Activated T-cell treated with anti-CD3 and anti-CD28 coated beads, Interleukin-2, amount 50 U/mL, for 4 hours (primary cell): Measurements from ENCODE around the gene TRAPPC11. TPM values are rescaled to one million over a fixed set of nuclear protein-coding genes. Genes with fewer than 3 reads are reported as not detected.
"Not testable (repeated sequence)": the region's sequence is repeated elsewhere in the genome, so short reads cannot be mapped to it uniquely, and the experiment has no call there.

Experiments
- ATAC-seq, 2 donors: fragments of 200-7000 bp; cut with Tn5 transposase; one replicate each; pipeline ENCODE4 v1.10.0; 2021
- DNase-seq: peaks from one replicate; pipeline ENCODE4 v3.0.0-alpha.2; 2020
- H3K27me3 Mint-ChIP-seq: one replicate; pipeline ENCODE4 v1.8.0; 2021; ENCODE audit warnings: low read depth, mixed read lengths
- H3K36me3 Mint-ChIP-seq: one replicate; pipeline ENCODE4 v1.8.0; 2022; ENCODE audit warnings: mixed read lengths; ENCODE audit not compliant: insufficient read depth
- H3K4me1 Mint-ChIP-seq: one replicate; pipeline ENCODE4 v1.8.0; 2021; ENCODE audit warnings: low read depth, mixed read lengths
- H3K4me3 Mint-ChIP-seq: one replicate; pipeline ENCODE4 v1.8.0; 2021; ENCODE audit warnings: mild to moderate bottlenecking, moderate library complexity, mixed read lengths
- H3K9me3 Mint-ChIP-seq: one replicate; pipeline ENCODE4 v1.8.0; 2021; ENCODE audit warnings: mixed read lengths
- total RNA-seq, 3 donors: library from RNA; stranded (reverse); gene quantifications; one replicate each; pipeline ENCODE4 v1.2.1, GENCODE V29; 2021

Gene TRAPPC11
- total RNA-seq, 3 donors from 2014 or later = 21.2 to 24.3 (median 23.4) TPM

DNA sequence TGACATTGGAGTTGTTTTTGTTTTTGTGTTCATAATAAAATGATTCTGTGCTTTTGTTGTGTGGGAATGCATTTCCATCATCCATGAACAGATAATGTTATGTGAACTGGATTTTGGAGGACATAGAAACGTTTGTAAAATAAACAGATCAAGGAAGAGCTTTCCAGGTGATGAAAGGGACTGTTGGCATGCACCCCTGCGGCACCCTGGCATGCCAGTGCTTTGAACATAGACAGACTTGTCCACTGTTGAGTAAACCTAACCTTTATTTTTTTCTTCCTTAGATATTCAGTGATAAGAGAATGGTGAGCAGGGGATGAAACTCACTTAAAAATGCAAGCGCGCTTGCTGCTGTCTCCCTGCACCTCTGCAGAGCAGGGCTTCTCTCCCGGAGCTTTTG, 59.8 kb downstream of the TRAPPC11 start:
- H3K36me3 Mint-ChIP-seq = no peaks in the 10 kb centered on the region

DNA sequence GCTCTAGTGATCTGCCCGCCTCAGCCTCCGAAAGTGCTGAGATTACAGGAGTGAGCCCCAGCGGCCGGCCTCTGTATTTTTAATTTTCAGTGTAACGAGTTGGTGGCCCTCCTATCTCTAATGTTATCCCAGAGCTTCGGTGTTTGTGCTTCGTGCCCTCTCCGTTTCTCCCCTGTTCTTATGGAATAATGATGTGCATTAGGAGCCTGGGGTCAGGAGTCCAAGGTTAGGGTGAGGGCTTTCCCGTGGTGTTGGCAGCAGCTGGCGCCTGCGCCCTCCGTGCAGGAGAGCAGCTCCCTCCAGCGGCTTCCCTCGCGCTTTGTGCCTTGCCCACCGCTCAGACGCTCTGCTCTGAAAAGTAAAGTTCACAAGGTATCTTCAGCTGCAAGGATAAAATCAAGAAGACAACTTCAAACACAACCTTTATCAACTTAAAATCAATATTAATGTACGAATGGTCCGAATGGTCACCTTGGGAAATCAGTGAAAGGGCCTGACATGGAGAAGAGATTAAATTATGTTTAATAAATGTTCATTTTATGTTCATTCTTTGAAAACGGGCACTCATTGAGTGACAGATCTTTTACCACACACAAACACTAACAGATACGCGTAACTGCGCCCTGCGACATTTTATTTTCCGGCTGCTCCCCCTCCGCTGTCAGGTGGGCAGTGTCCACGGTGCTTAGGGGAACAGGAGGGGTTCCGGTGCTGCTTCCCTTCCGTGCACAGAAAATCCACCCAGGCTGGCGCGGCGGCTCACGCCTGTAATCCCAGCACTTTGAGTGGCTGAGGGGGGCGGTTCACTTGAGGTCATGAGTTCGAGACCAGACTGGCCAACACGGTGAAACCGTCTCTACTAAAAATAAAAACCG, 62.4 kb downstream of the TRAPPC11 start:
- ATAC-seq (peak; percentile 49 to 66), DNase-seq (peak; percentile 41)
- peak overlapping the region; percentile 84 for H3K4me3 Mint-ChIP-seq
- H3K4me1 Mint-ChIP-seq = peaks cover 8% of the 10 kb centered on the region
- H3K36me3 Mint-ChIP-seq = no peaks in the 10 kb centered on the region
- no peaks in the 10 kb centered on the region for H3K9me3 Mint-ChIP-seq
- H3K27me3 Mint-ChIP-seq = peaks cover 2% of the 10 kb centered on the region

More for the DNA sequence above, 59.8 kb downstream of the TRAPPC11 start:
- Mint-ChIP-seq H3K27me3 (no peaks in the 10 kb centered on the region), H3K9me3 (no peaks in the 10 kb centered on the region), H3K4me3 (no peak overlapping the region), H3K4me1 (peaks cover 8% of the 10 kb centered on the region)
- no peak for ATAC-seq
- DNase-seq = no peak

DNA sequence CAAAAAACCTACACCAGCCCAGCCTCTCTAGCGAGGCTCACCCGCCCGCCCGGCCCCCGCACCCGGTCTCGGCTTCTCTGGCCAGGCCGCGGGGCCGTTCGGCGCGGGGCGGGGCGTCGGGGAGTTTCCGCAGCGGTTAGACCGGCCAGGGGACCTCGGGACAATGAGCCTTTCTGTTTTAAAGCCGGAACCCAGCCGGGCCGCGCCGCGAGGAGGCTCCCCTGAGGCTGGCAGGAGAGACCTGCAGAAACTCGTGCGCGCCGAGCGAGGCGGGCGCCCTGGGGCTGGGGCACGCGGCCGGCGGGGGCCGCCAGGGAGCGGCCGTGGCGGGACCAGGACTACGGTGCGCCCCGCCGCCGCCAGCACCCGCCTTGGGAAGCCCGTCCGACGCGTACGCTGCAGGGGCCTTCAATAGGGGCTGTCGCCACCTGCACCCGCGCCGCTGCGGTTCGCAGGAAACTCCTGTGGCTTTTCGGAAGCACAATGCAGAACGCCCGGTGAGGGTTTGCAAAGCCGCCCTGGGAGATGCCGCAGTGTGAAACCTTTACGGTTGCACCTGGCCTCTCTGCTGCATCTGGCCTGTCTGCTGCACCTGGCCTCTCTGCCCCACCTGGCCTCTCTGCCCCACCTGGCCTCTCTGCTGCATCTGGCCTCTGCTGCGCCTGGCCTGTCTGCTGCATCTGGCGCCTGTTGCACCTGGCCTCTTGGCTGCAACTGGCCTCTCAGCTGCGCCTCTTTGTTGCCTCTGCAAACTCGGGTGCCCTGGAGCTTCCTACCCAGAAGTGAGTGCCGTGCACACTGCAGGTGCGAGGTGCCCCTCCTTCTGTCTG, 63.9 kb downstream of the TRAPPC11 start:
- DNase-seq (peak; percentile 29), ATAC-seq (peak; percentile 66 to 75)
- Mint-ChIP-seq H3K27me3 (peaks cover 5% of the 10 kb centered on the region), H3K4me1 (peaks cover 8% of the 10 kb centered on the region), H3K4me3 (peak overlapping the region; percentile 84), H3K9me3 (no peaks in the 10 kb centered on the region), H3K36me3 (no peaks in the 10 kb centered on the region)

DNA sequence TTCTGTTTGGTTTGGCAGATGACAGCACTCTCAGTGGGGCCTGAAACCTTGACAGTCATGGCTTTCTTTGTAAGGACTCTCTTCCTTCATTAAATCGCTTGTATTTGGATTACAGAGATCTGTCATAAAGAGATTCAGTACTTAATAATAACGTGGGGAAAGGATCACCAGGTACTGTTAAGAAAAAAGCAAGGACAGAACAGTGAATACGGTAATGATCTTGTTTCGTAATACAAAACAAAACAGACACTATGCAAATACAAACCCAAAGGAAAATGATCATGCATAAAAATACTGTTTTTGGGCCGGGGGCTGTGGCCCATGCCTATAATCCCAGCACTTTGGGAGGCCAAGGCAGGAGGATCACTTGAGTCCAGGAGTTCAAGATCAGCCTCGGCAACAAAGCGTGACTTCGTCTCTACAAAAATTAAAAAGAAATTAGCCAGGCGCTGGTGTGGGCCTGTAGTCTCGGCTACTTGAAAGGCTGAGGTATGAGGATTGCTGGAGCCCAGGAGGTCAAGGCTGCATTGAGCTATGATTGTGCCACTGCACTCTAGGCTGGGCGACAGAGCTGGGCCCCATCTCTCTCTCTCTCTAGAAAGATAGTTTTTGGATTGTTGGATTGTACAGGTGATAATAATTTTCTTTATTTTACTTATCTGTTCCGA, 64.6 kb downstream of the TRAPPC11 start:
- peaks cover 8% of the 10 kb centered on the region for H3K4me1 Mint-ChIP-seq
- H3K27me3 Mint-ChIP-seq = peaks cover 6% of the 10 kb centered on the region
- H3K4me3 Mint-ChIP-seq = peak overlapping the region; percentile 79
- H3K36me3 Mint-ChIP-seq = no peaks in the 10 kb centered on the region
- DNase-seq (no peak), ATAC-seq (no peak)
- no peaks in the 10 kb centered on the region for H3K9me3 Mint-ChIP-seq

DNA sequence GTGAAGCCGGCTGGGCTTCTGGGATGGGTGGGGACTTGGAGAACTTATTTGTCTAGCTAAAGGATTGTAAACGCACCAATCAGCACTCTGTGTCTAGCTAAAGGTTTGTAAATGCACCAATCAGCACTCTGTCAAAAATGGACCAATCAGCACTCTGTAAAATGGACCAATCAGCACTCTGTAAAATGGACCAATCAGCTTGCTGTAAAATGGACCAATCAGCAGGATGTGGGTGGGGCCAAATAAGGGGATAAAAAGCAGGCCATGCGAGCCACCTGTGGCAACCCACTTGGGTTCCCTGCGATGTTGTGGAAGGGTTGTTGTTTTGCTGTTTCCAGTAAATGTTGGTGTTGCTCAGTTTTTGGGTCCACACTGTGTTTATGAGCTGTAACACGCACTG, 66.5 kb downstream of the TRAPPC11 start:
- H3K4me3 Mint-ChIP-seq, ATAC-seq, H3K9me3 Mint-ChIP-seq, H3K4me1 Mint-ChIP-seq, DNase-seq, H3K36me3 Mint-ChIP-seq: not testable (repeated sequence)
- peaks cover 13% of the 10 kb centered on the region for H3K27me3 Mint-ChIP-seq

DNA sequence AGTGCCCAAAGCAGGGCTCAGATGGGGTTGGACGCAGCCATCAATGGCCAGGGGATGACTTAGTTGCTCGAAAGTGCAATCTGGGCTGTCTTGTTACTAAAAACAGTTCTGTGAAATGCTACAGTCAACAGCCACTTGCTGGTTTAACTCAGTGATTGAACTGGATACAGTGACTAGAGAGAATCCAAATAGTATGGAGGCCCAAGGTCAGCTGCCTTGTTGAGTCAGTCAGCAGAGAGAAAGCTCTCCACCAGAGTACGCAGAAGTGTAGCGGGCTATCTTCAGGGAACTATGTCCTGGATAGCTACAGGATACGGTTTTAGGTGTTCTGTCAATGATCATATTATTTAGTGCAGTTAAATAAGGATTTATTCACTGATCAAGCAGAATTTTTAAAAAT, 68.4 kb downstream of the TRAPPC11 start:
- DNase-seq (no peak), ATAC-seq (no peak)
- H3K4me3 Mint-ChIP-seq = no peak overlapping the region
- H3K9me3 Mint-ChIP-seq = no peaks in the 10 kb centered on the region
- H3K36me3 Mint-ChIP-seq = no peaks in the 10 kb centered on the region
- peaks cover 13% of the 10 kb centered on the region for H3K27me3 Mint-ChIP-seq
- H3K4me1 Mint-ChIP-seq = peaks cover 5% of the 10 kb centered on the region

DNA sequence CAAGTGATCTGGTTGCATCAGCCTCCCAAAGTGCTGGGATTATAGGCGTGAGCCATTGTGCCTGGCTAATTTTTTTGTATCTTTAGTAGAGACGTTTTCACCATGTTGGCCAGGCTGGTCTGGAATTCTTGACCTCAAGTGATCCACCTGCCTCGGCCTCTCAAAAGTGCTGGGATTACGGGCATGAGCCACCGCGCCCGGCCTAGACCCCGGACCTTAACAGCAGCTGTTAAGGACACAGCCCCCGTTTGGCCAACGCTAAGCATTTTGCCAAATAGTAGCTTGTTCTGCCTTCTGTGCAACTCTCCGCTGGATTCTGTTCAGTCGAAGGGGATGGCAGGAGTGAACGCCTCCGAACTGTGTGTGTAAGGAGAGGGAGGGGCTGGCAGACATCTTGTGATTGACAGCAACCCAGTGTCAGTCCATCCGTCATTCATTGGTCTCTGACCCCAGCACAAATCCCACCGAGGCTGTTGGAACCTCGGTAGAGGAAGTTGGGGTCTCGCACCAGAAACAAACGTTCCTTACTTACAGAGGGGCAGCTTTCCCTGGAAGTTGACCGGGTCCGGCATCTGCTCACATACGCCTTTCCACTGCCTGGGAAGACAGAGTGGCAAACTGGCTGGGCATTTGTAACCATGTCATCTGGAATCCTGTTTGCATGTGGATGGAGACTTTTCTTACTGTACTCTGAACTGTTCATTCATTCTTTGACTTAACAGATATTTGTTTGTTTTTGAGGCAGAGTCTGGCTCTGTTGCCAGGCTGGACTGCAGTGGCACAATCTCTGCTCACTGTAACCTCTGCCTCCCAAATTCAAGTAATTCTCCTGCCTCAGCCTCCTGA, 69.4 kb downstream of the TRAPPC11 start:
- peaks cover 13% of the 10 kb centered on the region for H3K27me3 Mint-ChIP-seq
- no peak overlapping the region for H3K4me3 Mint-ChIP-seq
- no peaks in the 10 kb centered on the region for H3K36me3 Mint-ChIP-seq
- H3K4me1 Mint-ChIP-seq = peaks cover 1% of the 10 kb centered on the region
- DNase-seq = no peak
- ATAC-seq = no peak
- H3K9me3 Mint-ChIP-seq = no peaks in the 10 kb centered on the region

DNA sequence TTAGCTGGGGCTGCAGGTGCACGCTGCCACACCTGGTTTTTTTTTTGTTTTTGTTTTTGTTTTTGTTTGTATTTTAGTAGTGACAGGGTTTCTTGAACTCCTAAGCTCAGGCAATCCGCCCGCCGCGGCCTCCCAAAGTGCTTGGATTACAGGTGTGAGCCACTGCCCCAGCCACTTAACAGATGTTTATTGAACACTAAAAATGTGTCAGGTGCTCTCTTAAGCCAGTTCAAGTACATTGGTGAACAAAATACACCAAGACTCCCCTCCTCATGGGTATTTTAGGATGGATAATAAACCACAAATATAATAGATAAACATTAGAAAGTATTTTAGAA, 69.9 kb downstream of the TRAPPC11 start:
- H3K27me3 Mint-ChIP-seq = peaks cover 13% of the 10 kb centered on the region
- no peaks in the 10 kb centered on the region for H3K9me3 Mint-ChIP-seq
- no peak overlapping the region for H3K4me3 Mint-ChIP-seq
- no peak for DNase-seq
- ATAC-seq = no peak
- H3K36me3 Mint-ChIP-seq = no peaks in the 10 kb centered on the region
- no peaks in the 10 kb centered on the region for H3K4me1 Mint-ChIP-seq

DNA sequence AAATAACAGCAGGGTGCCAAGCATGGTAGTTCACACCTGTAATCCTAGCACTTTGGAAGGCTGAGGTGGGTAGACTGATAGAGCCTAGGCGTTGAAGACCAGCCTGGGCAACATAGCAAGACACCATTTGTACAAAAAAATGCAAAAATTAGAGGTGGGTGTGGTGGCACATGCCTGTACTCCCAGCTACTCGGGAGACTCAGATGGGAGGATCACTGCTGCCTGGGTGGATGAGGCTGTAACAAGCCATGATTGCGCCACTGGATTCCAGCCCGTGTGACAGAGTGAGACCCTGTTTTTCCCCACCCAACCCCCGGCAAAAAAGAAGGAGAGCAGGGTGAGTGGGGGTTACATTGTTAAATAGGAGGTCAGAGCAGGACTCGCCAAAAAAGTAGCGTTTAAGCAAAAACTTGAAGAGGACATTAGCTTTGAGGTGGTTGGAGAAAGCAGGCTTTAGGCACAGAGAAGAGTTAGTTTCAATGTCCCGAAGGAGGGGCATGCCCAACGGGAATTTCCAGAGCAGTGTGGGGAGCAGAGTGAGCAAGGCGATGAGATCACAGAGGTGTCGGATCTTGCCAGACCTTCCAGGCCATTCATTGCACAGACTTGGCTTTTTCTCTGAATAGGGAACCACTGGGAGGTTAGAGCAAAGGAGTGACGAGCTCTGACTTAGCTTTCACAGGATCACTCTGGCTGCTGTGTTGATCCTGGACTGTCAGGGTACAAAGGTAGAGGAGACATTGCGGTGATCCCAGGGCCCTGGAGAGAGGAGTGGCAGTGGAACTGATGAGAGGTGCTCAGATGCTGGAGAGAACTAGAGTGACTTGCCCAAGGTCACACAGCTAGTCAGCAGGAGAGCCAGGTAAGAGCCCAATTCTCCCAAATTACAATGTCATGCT, 70.6 kb downstream of the TRAPPC11 start:
- ATAC-seq (no peak), DNase-seq (no peak)
- Mint-ChIP-seq H3K4me3 (no peak overlapping the region), H3K36me3 (no peaks in the 10 kb centered on the region), H3K4me1 (no peaks in the 10 kb centered on the region), H3K27me3 (peaks cover 13% of the 10 kb centered on the region), H3K9me3 (no peaks in the 10 kb centered on the region)

DNA sequence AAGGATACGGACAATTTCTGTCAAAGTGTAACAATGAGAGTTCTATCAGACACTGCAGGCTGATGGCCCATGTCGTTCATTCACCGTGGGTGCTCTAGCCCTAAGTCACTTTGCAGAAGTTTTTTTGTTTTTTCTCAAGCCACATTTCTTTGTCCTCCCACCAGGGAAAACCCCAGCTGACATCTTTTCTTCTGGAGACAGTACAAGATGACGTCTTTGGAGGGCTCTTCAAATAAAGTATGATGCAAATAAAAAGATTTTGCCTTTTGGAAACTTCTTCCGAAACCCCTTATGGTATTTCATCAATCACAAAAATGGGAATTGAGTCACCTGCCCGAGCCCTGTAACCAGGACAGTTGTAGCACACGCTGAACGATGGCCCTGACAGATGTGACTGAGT, 73.2 kb downstream of the TRAPPC11 start:
- no peaks in the 10 kb centered on the region for H3K36me3 Mint-ChIP-seq
- no peaks in the 10 kb centered on the region for H3K4me1 Mint-ChIP-seq
- H3K9me3 Mint-ChIP-seq = no peaks in the 10 kb centered on the region
- DNase-seq = no peak
- no peak for ATAC-seq
- H3K4me3 Mint-ChIP-seq = no peak overlapping the region
- H3K27me3 Mint-ChIP-seq = peaks cover 10% of the 10 kb centered on the region

DNA sequence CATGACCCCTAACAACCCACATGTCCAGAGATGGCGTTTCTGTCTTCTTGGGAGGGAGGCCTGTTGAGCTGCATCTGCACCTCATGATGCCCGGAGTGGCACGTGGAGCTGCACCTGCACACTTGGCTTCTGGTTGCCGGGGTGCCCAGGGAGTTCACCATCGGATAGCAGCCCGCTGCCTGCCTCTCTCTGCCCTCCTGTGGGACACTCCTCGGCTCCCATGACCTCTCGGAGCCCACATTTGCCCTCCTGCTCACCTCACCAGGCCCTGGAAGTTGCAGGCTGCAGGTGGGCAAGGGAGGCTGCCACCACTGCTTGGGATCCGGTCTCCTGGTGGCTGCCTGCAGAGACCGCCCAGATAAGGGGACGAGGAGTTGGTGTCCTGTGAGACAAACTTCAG, 74.1 kb downstream of the TRAPPC11 start:
- Mint-ChIP-seq H3K27me3 (peaks cover 6% of the 10 kb centered on the region), H3K4me3 (no peak overlapping the region), H3K36me3 (no peaks in the 10 kb centered on the region), H3K9me3 (no peaks in the 10 kb centered on the region), H3K4me1 (no peaks in the 10 kb centered on the region)
- DNase-seq (no peak), ATAC-seq (no peak)

DNA sequence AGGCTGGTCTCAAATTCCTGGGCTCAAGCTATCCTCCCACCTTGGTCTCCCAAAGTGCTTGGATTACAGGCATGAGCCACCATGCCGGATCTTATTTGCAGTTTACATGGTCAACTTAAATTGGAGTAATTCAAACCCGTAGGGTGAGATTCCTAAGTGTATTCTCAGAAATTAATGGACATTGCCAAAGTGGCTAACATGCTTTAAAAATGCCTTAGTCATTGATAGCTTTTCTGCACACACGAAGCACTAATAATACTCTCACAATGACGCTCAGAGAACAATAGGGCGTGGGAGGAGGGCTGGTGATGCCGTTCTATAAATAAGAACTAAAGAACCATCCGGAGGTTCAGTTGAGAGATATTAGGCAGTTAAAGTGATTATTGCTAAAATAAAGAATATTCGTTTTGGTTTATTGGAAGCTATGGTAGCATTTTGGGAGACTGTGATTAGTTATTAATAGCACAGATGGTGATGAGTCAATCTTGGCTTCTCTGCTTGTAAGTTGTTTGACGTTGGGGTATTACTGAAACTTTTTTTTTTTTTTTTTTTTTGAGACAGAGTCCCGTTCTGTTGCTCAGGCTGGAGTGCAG, 79.1 kb downstream of the TRAPPC11 start:
- no peaks in the 10 kb centered on the region for H3K4me1 Mint-ChIP-seq
- H3K36me3 Mint-ChIP-seq = no peaks in the 10 kb centered on the region
- no peak overlapping the region for H3K4me3 Mint-ChIP-seq
- peaks cover 2% of the 10 kb centered on the region for H3K27me3 Mint-ChIP-seq
- ATAC-seq = no peak
- no peak for DNase-seq
- H3K9me3 Mint-ChIP-seq = no peaks in the 10 kb centered on the region

DNA sequence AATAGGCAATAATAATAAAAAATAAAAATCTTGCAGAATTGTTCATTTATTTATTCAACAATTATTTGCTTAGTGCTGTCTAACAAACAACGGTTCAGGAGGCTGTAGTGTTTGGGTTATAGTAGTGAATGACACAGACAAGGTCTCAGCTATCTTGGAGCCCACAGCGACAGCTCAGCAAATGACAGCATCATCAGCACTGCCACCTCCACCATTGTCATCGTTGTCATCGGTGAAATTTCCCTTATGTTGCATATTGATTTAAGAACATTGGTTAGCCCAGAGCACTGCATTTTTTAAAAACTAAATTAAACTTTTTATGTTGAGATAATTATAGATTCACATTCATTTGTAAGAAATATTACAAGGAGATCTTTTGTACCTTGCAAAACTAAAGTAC, 79.9 kb downstream of the TRAPPC11 start:
- ATAC-seq (no peak), DNase-seq (no peak)
- no peak overlapping the region for H3K4me3 Mint-ChIP-seq
- no peaks in the 10 kb centered on the region for H3K36me3 Mint-ChIP-seq
- H3K9me3 Mint-ChIP-seq = no peaks in the 10 kb centered on the region
- H3K27me3 Mint-ChIP-seq = peaks cover 5% of the 10 kb centered on the region
- no peaks in the 10 kb centered on the region for H3K4me1 Mint-ChIP-seq
